ENCODE data around the gene SPATA2L.

- TF ChIP-seq CTCF (IDR thresholded peaks at IDR 0.05; ENCODE audit: insufficient read depth, low read depth, low read length) (no peak), EZH2 (IDR thresholded peaks at IDR 0.05; ENCODE audit: insufficient read depth, low read length) (no peak)
Observed at GRCh38 chr16:89687092-89687940, 14.2 kb downstream of the SPATA2L start.
